ENCODE data around the gene LPAR1. TPM values are rescaled to one million over a fixed set of nuclear protein-coding genes. Genes with fewer than 3 reads are reported as not detected.

LPAR1 gene
- total RNA-seq, 1 experiment from 2014 or later = 28.3 TPM

GRCh38 chr9:111056538-111056937 lies 18.3 kb upstream of the LPAR1 start:
- TF ChIP-seq CTCF (conservative IDR thresholded peaks at IDR 0.05; ENCODE audit: low read depth, low read length) (no peak), EZH2 (IDR thresholded peaks at IDR 0.05; ENCODE audit: borderline replicate concordance, low read depth, low read length, poor library complexity, severe bottlenecking) (no peak)
- POLR2A ChIA-PET (ENCODE audit: low non-redundant PET) = no interaction called here
- Histone ChIP-seq H3K4me3 (ENCODE audit: low read depth, low read length, poor library complexity, severe bottlenecking) (no peak overlapping the region), H3K9me3 (ENCODE audit: low read depth, low read length, poor library complexity, severe bottlenecking) (no peaks in the 10 kb centered on the region), H3K27me3 (replicated peaks; ENCODE audit: insufficient read depth, low read depth, low read length, poor library complexity) (no peaks in the 10 kb centered on the region), H3K4me1 (ENCODE audit: insufficient read depth, low read length, poor library complexity, severe bottlenecking) (peaks cover 7% of the 10 kb centered on the region), H3K27ac (ENCODE audit: low read depth, low read length, poor library complexity, severe bottlenecking) (no peak overlapping the region), H3K36me3 (ENCODE audit: insufficient read depth, low read length, poor library complexity, severe bottlenecking) (no peaks in the 10 kb centered on the region)
- intact Hi-C loops (cut with micrococcal nuclease; ENCODE audit: unreplicated experiment) = no loop called here
- CTCF ChIA-PET = no interaction called here
- BruUV-seq (replicated peaks) = no TSS peak
- no peak for DNase-seq (ENCODE audit: low spot score)

GRCh38 chr9:111052791-111053190 lies 14.5 kb upstream of the LPAR1 start:
- no peak for DNase-seq (ENCODE audit: low spot score)
- intact Hi-C loops (cut with micrococcal nuclease; ENCODE audit: unreplicated experiment) = no loop called here

GRCh38 chr9:111051400-111051799 lies 13.1 kb upstream of the LPAR1 start:
- ChIA-PET POLR2A (ENCODE audit: low non-redundant PET) (no interaction called here), CTCF (no interaction called here)
- Histone ChIP-seq H3K36me3 (ENCODE audit: insufficient read depth, low read length, poor library complexity, severe bottlenecking) (no peaks in the 10 kb centered on the region), H3K9me3 (ENCODE audit: low read depth, low read length, poor library complexity, severe bottlenecking) (no peaks in the 10 kb centered on the region), H3K4me3 (ENCODE audit: low read depth, low read length, poor library complexity, severe bottlenecking) (no peak overlapping the region), H3K27me3 (replicated peaks; ENCODE audit: insufficient read depth, low read depth, low read length, poor library complexity) (no peaks in the 10 kb centered on the region), H3K4me1 (ENCODE audit: insufficient read depth, low read length, poor library complexity, severe bottlenecking) (peaks cover under 1% of the 10 kb centered on the region), H3K27ac (ENCODE audit: low read depth, low read length, poor library complexity, severe bottlenecking) (no peak overlapping the region)
- no peak for DNase-seq (ENCODE audit: low spot score)
- intact Hi-C loops (cut with micrococcal nuclease; ENCODE audit: unreplicated experiment) = no loop called here
- TF ChIP-seq CTCF (conservative IDR thresholded peaks at IDR 0.05; ENCODE audit: low read depth, low read length) (no peak), EZH2 (IDR thresholded peaks at IDR 0.05; ENCODE audit: borderline replicate concordance, low read depth, low read length, poor library complexity, severe bottlenecking) (no peak)
- BruUV-seq (replicated peaks) = no TSS peak

More at GRCh38 chr9:111052791-111053190, 14.5 kb upstream of the LPAR1 start:
- no TSS peak for BruUV-seq (replicated peaks)
- Histone ChIP-seq H3K4me1 (ENCODE audit: insufficient read depth, low read length, poor library complexity, severe bottlenecking) (peaks cover 7% of the 10 kb centered on the region), H3K27me3 (replicated peaks; ENCODE audit: insufficient read depth, low read depth, low read length, poor library complexity) (no peaks in the 10 kb centered on the region), H3K36me3 (ENCODE audit: insufficient read depth, low read length, poor library complexity, severe bottlenecking) (no peaks in the 10 kb centered on the region), H3K9me3 (ENCODE audit: low read depth, low read length, poor library complexity, severe bottlenecking) (no peaks in the 10 kb centered on the region), H3K27ac (ENCODE audit: low read depth, low read length, poor library complexity, severe bottlenecking) (no peak overlapping the region), H3K4me3 (ENCODE audit: low read depth, low read length, poor library complexity, severe bottlenecking) (no peak overlapping the region)
- CTCF ChIA-PET = no interaction called here
- POLR2A ChIA-PET (ENCODE audit: low non-redundant PET) = no interaction called here
- TF ChIP-seq EZH2 (IDR thresholded peaks at IDR 0.05; ENCODE audit: borderline replicate concordance, low read depth, low read length, poor library complexity, severe bottlenecking) (no peak), CTCF (conservative IDR thresholded peaks at IDR 0.05; ENCODE audit: low read depth, low read length) (no peak)

Measured in A673 (cell line).